Naive thymus-derived CD4-positive, alpha-beta T cell (primary cell): ENCODE results near the gene GMEB1. TPM values are rescaled to one million over a fixed set of nuclear protein-coding genes. Genes with fewer than 3 reads are reported as not detected.
"Not testable (repeated sequence)": the region's sequence is repeated elsewhere in the genome, so short reads cannot be mapped to it uniquely, and the experiment has no call there.

Source experiments
- ATAC-seq: fragments of 150-1000 bp; cut with Tn5 transposase; 2 replicates; pipeline ENCODE4 v1.10.0; 2021; ENCODE audit warnings: mild to moderate bottlenecking, moderate library complexity
- CTCF ChIA-PET: fragments of 350-600 bp; sonication (Branson Sonifier 250); formaldehyde crosslinking; loops from one replicate; lab custom pipeline; 2021; ENCODE audit warnings: antibody characterized with exemption; lab: Charles Lee
- POLR2A ChIA-PET: fragments of 350-600 bp; sonication (Branson Sonifier 250); formaldehyde crosslinking; loops from one replicate; lab custom pipeline; 2021; ENCODE audit warnings: antibody characterized with exemption, inconsistent platforms; lab: Charles Lee
- DNase-seq, 9 donors: peaks; one replicate each; pipeline versions ENCODE4 v3.0.0 to v3.0.0-alpha.2; 2020 to 2022; ENCODE audit warnings: mixed read lengths in 1 of 9
- H3K27ac ChIP-seq: one replicate; pipeline ENCODE4 v1.7.0; 2013; ENCODE audit warnings: mild to moderate bottlenecking, low read depth, low read length, moderate library complexity
- H3K27me3 ChIP-seq, 2 donors: one replicate each; pipeline ENCODE4 v1.7.0; 2013; ENCODE audit warnings: low read length in 2 of 2, mild to moderate bottlenecking in 2 of 2, moderate library complexity in 2 of 2; ENCODE audit not compliant: control insufficient read depth in 2 of 2, insufficient read depth in 2 of 2
- H3K36me3 ChIP-seq, 3 experiments: 1 replicate in 2 of 3; 2 replicates in 1 of 3; pipeline ENCODE4 v1.7.0; 2013; ENCODE audit warnings: low read length in 3 of 3, mild to moderate bottlenecking in 3 of 3, moderate library complexity in 1 of 3; ENCODE audit not compliant: insufficient read depth in 3 of 3, control insufficient read depth in 2 of 3
- H3K4me1 ChIP-seq, 2 donors: one replicate each; pipeline ENCODE4 v1.7.0; 2013; ENCODE audit warnings: low read length in 2 of 2, mild to moderate bottlenecking in 2 of 2, moderate library complexity in 1 of 2; ENCODE audit not compliant: control insufficient read depth in 2 of 2, insufficient read depth in 2 of 2
- H3K4me3 ChIP-seq: 2 replicates; pipeline ENCODE4 v1.7.0; 2013; ENCODE audit warnings: mild to moderate bottlenecking, low read length
- H3K9me3 ChIP-seq, 3 experiments: 1 replicate in 2 of 3; 2 replicates in 1 of 3; pipeline ENCODE4 v1.7.0; 2013; ENCODE audit warnings: low read length in 3 of 3; ENCODE audit not compliant: control insufficient read depth in 2 of 3
- H3K27ac Mint-ChIP-seq, 9 donors: one replicate each; pipeline ENCODE4 v1.8.0; 2020 to 2022; ENCODE audit warnings: mixed read lengths in 9 of 9, mild to moderate bottlenecking in 8 of 9, moderate library complexity in 5 of 9, inconsistent platforms in 2 of 9
- H3K27me3 Mint-ChIP-seq, 5 donors: one replicate each; pipeline ENCODE4 v1.8.0; 2021 to 2022; ENCODE audit warnings: mixed read lengths in 5 of 5, mild to moderate bottlenecking in 1 of 5
- H3K36me3 Mint-ChIP-seq, 5 donors: one replicate each; pipeline ENCODE4 v1.8.0; 2020 to 2022; ENCODE audit warnings: mixed read lengths in 5 of 5, mild to moderate bottlenecking in 3 of 5, inconsistent platforms in 1 of 5
- H3K4me1 Mint-ChIP-seq, 7 donors: one replicate each; pipeline ENCODE4 v1.8.0; 2020 to 2022; ENCODE audit warnings: mixed read lengths in 7 of 7, mild to moderate bottlenecking in 3 of 7, inconsistent platforms in 1 of 7
- H3K4me3 Mint-ChIP-seq, 10 donors: one replicate each; pipeline ENCODE4 v1.8.0; 2020 to 2022; ENCODE audit warnings: mild to moderate bottlenecking in 10 of 10, mixed read lengths in 10 of 10, moderate library complexity in 6 of 10, inconsistent platforms in 2 of 10
- H3K9me3 Mint-ChIP-seq, 11 donors: one replicate each; pipeline ENCODE4 v1.8.0; 2020 to 2022; ENCODE audit warnings: mixed read lengths in 11 of 11, mild to moderate bottlenecking in 4 of 11, inconsistent platforms in 1 of 11, moderate library complexity in 1 of 11
- intact Hi-C, 2 donors: fragments of 100-400 bp; cut with micrococcal nuclease; formaldehyde crosslinking; loops; one replicate each; pipeline ENCODE4 v1.15.1; 2023
- polyA plus RNA-seq, 2 donors: library from polyadenylated mRNA; unstranded; fragments of 300-500 nt; fragmentation: Illumina TruSeq; gene quantifications; one replicate each; pipeline ENCODE4 v1.2.3, GENCODE V29; 2021
- total RNA-seq, 6 experiments: library from RNA in 5 of 6; stranded (reverse) in 5 of 6; gene quantifications; 1 replicate in 5 of 6; 2 replicates in 1 of 6; pipeline ENCODE4 v1.2.3 and lab custom pipeline; 2021 to 2026

The GMEB1 gene
- total and polyA plus RNA-seq, 7 experiments from 2014 or later = 11.2 to 26.7 (median 18.4) TPM

DNA sequence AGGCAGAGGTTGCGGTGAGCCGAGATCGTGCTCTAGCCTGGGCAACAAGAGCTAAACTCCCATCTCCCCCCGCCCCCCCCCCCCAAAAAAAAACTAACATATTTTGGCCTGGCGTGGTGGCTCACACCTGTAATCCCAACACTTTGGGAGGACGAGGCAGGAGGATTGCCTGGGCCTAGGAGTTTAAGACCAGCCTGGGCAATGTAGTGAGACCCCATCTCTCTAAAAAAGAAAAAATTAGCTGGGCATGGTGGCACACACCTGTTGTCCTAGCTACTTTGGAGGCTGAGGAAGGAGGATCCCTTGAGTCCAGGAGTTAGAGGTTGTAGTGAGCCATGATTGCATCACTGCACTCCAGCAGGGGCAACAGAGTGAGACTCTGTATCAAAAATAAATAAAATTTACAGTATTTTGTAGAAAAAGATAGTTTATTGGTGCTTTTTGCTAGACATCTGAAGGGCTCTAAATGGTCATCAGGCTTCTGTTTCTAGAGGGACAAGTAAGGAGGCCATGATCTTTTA lies 77.1 kb downstream of the GMEB1 start:
- Mint-ChIP-seq H3K27me3 (no peaks in the 10 kb centered on the region), H3K27ac (peak overlapping the region in 3 of 9 donors; percentile 40 to 74 (median 54)), H3K4me3 (peak overlapping the region in 6 of 10 donors; percentile 45 to 74 (median 67)), H3K9me3 (no peaks in the 10 kb centered on the region), H3K36me3 (peaks cover 13 to 61% (median 33%) of the 10 kb centered on the region in 5 donors), H3K4me1 (peaks cover 48 to 95% (median 76%) of the 10 kb centered on the region in 7 donors)
- H3K27me3 ChIP-seq = no peaks in the 10 kb centered on the region
- H3K27ac ChIP-seq = no peak overlapping the region
- no peak overlapping the region for H3K4me3 ChIP-seq
- ChIA-PET CTCF (no interaction called here), POLR2A (interaction anchor here (0.6 kb wide), 1 partner anchor 19 kb away, joined by 3 read pairs; no protein-coding TSS in a partner anchor)
- intact Hi-C loops = no loop called here
- no peak for DNase-seq
- ATAC-seq = no peak
- peaks cover 47 to 56% of the 10 kb centered on the region in 2 donors for H3K4me1 ChIP-seq
- no peaks in the 10 kb centered on the region for H3K9me3 ChIP-seq
- H3K36me3 ChIP-seq = peaks cover 23 to 45% (median 25%) of the 10 kb centered on the region in 3 experiments

DNA sequence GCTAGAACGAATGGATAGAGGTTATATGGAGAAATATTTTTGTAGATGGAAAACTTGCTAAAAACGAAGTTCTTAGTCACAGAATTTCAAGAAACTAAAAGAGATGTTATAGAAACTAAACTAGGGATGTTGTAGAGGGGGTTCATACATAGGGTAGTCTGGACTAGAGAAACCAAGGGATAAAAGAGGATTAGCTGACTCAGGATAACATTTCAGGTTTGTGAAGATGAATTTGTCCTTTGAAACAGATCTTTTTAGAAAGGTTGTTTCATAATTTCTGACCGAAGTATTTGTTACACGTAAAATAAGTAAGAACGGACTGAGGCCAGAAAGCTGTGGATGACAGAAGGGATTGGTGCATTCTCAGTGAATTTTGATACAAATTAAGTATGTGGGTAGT lies 81.7 kb downstream of the GMEB1 start:
- Histone ChIP-seq H3K27me3 (no peaks in the 10 kb centered on the region), H3K27ac (no peak overlapping the region), H3K4me3 (no peak overlapping the region), H3K9me3 (no peaks in the 10 kb centered on the region), H3K4me1 (peaks cover 45 to 62% of the 10 kb centered on the region in 2 donors), H3K36me3 (peaks cover 0 to 1% (median 0%) of the 10 kb centered on the region in 3 experiments)
- no peak for ATAC-seq
- ChIA-PET POLR2A (interaction anchor here (0.9 kb wide), 1 partner anchor 9 kb away, joined by 4 read pairs; no protein-coding TSS in a partner anchor), CTCF (interaction anchor here (0.9 kb wide), 2 partner anchors 14 to 110 kb away, joined by 3 read pairs; partner anchors contain the start of gene YTHDF2)
- Mint-ChIP-seq H3K4me1 (peaks cover 36 to 72% (median 48%) of the 10 kb centered on the region in 7 donors), H3K9me3 (no peaks in the 10 kb centered on the region), H3K36me3 (peaks cover 0 to 40% (median 24%) of the 10 kb centered on the region in 5 donors), H3K27me3 (no peaks in the 10 kb centered on the region), H3K27ac (peak overlapping the region in 7 of 9 donors; percentile 9 to 91 (median 72)), H3K4me3 (peak overlapping the region in 8 of 10 donors; percentile 10 to 68 (median 60))
- intact Hi-C loops = no loop called here
- no peak for DNase-seq

DNA sequence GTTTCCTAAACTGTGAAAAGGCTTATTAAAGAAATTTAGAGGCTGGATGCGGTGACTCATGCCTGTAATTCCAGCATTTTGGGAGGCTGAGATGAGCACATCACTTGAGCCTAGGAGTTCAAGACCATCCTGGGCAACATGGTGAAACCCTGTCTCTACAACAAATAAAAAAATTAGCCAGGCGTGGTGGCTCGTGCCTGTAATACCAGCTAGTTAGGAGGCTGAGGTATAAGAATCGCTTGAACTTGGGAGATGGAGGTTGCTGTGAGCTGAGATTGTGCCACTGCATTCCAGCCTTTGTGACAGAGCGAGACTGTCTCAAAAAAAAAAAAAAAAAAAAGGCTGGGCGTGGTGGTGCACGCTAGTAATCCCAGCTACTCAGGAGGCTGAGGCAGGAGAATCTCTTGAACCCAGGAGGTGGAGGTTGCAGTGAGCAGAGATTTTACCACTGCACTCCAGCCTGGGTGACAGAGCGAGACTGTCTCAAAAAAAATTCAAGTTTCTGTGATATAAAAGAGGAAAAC lies 82.2 kb downstream of the GMEB1 start:
- H3K27me3 ChIP-seq, H3K4me3 ChIP-seq, DNase-seq, ATAC-seq, H3K9me3 ChIP-seq, intact Hi-C loops, H3K27me3 Mint-ChIP-seq, H3K36me3 ChIP-seq, H3K9me3 Mint-ChIP-seq, H3K27ac ChIP-seq: not testable (repeated sequence)
- H3K36me3 Mint-ChIP-seq = peaks cover 0 to 39% (median 24%) of the 10 kb centered on the region in 5 donors
- peaks cover 32 to 72% (median 46%) of the 10 kb centered on the region in 7 donors for H3K4me1 Mint-ChIP-seq
- ChIA-PET CTCF (interaction anchor here (0.9 kb wide), 2 partner anchors 14 to 111 kb away, joined by 3 read pairs; partner anchors contain the start of gene YTHDF2), POLR2A (interaction anchor here (1.4 kb wide), 1 partner anchor 102 kb away, joined by 4 read pairs; the partner anchor contains the start of gene RNU11)
- H3K4me3 Mint-ChIP-seq = peak overlapping the region in 4 of 10 donors; percentile 37 to 68 (median 60)
- H3K27ac Mint-ChIP-seq = peak overlapping the region in 1 of 9 donors; percentile 47
- H3K4me1 ChIP-seq = peaks cover 43 to 60% of the 10 kb centered on the region in 2 donors

DNA sequence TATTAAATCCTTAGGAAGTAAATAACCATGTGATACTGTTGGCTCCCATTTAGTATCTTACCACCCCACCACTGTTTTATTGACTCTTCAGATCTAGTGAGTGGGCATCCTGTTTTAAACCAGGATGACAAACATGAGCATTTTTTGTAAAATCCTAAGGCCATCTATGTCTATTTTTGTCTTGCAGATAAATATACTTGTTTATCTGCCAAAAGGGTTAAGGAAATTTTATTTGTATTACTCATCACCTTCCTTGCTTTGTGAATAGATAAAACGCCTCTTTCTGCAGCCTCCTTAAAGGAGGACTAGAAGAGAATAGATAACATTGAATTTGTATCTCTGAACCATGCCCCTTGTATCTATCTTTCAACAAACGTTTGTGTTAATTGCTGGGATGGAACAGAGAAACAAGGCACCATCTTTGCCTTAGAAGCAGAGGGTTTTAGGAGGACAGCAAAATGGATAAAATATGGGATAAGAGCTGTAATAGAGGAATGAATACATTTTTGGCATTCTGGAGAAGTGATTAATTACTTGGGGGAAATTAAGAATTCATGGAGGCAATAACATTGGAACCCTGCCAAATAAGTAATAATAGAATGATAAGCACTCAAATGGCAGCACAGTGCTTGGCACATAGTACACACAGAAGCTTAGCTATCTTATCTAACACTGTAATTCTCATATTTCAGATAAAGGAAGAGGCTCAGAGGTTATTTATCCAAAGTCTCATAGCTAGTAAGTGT lies 82.9 kb downstream of the GMEB1 start:
- H3K4me3 Mint-ChIP-seq = peak overlapping the region in 6 of 10 donors; percentile 7 to 68 (median 38)
- H3K9me3 Mint-ChIP-seq = no peaks in the 10 kb centered on the region
- Histone ChIP-seq H3K27ac (no peak overlapping the region), H3K9me3 (no peaks in the 10 kb centered on the region), H3K4me3 (no peak overlapping the region), H3K36me3 (no peaks in the 10 kb centered on the region), H3K27me3 (no peaks in the 10 kb centered on the region), H3K4me1 (peaks cover 43 to 55% of the 10 kb centered on the region in 2 donors)
- H3K27me3 Mint-ChIP-seq = no peaks in the 10 kb centered on the region
- no peak for DNase-seq
- H3K36me3 Mint-ChIP-seq = peaks cover 0 to 34% (median 19%) of the 10 kb centered on the region in 5 donors
- peak overlapping the region in 8 of 9 donors; percentile 3 to 83 (median 54) for H3K27ac Mint-ChIP-seq
- ChIA-PET POLR2A (interaction anchor here (1.0 to 1.4 kb wide), 3 partner anchors 15 to 170 kb away, joined by 3 to 6 read pairs (median 4); partner anchors contain the start of genes RNU11 and YTHDF2), CTCF (interaction anchor here (1.1 to 1.9 kb wide), 4 partner anchors 15 to 126 kb away, joined by 3 to 6 read pairs (median 5); partner anchors contain the start of gene YTHDF2)
- H3K4me1 Mint-ChIP-seq = peaks cover 25 to 66% (median 40%) of the 10 kb centered on the region in 7 donors
- ATAC-seq = no peak
- intact Hi-C loops = no loop called here

DNA sequence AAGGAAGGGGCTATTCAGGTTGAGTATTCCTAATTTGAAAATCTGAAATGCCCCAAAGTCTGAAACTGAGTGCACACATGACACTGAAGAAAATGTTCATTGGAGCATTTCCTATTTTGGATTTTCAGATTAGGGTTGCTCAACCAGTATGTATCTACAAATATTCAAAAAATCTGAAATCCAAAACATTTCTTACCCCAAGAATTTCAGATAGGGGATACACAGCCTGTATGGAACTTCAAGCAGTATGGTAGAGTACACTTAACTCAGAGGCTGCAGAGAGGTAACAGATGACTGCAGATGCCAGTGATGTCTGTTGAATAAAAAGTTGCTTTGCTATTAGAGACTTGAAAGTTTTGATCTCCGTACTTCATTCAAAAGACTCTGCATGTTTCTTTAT lies 87.1 kb downstream of the GMEB1 start:
- Mint-ChIP-seq H3K27me3 (no peaks in the 10 kb centered on the region), H3K4me1 (peaks cover 3 to 34% (median 24%) of the 10 kb centered on the region in 7 donors), H3K4me3 (no peak overlapping the region), H3K9me3 (no peaks in the 10 kb centered on the region), H3K27ac (no peak overlapping the region), H3K36me3 (peaks cover 0 to 24% (median 18%) of the 10 kb centered on the region in 5 donors)
- Histone ChIP-seq H3K9me3 (no peaks in the 10 kb centered on the region), H3K4me3 (no peak overlapping the region), H3K27me3 (no peaks in the 10 kb centered on the region), H3K36me3 (peaks cover 0 to 6% (median 0%) of the 10 kb centered on the region in 3 experiments), H3K4me1 (peaks cover 17 to 46% of the 10 kb centered on the region in 2 donors), H3K27ac (no peak overlapping the region)
- ChIA-PET CTCF (no interaction called here), POLR2A (interaction anchor here (1.5 kb wide), 1 partner anchor 19 kb away, joined by 6 read pairs; the partner anchor contains the start of gene YTHDF2)
- intact Hi-C loops = no loop called here
- DNase-seq (no peak), ATAC-seq (no peak)

DNA sequence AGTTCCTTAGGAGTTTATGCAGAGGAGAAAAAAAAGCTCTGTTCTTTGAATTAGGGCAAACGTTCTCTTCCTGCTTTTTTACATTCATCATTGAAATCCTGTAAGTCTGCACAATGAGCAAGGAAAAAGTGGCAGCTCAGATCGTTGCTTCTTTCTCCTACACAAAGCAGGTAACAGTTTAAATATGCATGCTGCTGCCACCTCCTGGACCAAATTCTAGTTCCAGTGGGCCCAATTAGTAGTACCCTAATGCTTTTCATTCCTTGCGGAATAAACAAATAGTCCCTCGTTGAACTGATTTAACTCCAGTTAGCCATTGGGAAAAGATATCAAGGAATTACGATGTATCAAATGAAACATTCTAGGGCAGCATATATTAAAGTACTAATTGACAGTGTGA lies 88.3 kb downstream of the GMEB1 start:
- peaks cover 0 to 6% (median 0%) of the 10 kb centered on the region in 3 experiments for H3K36me3 ChIP-seq
- H3K27ac ChIP-seq = no peak overlapping the region
- peaks cover 8 to 35% of the 10 kb centered on the region in 2 donors for H3K4me1 ChIP-seq
- CTCF ChIA-PET = no interaction called here
- H3K36me3 Mint-ChIP-seq = peaks cover 0 to 19% (median 12%) of the 10 kb centered on the region in 5 donors
- peak in 3 of 9 donors; percentile 5 to 12 (median 12) for DNase-seq
- H3K27ac Mint-ChIP-seq = peak overlapping the region in 4 of 9 donors; percentile 2 to 76 (median 74)
- POLR2A ChIA-PET = interaction anchor here (0.9 to 1.5 kb wide), 2 partner anchors 20 to 176 kb away, joined by 3 to 6 read pairs; partner anchors contain the start of gene YTHDF2
- intact Hi-C loops = loop anchor here in 1 of 2 donors (1.0 kb wide), 1 partner anchor 114 kb away; the partner anchor contains the start of gene TAF12
- no peaks in the 10 kb centered on the region for H3K27me3 ChIP-seq
- H3K9me3 Mint-ChIP-seq = no peaks in the 10 kb centered on the region
- no peak overlapping the region for H3K4me3 ChIP-seq
- ATAC-seq = no peak
- peak overlapping the region in 1 of 10 donors; percentile 10 for H3K4me3 Mint-ChIP-seq
- H3K9me3 ChIP-seq = no peaks in the 10 kb centered on the region
- no peaks in the 10 kb centered on the region for H3K27me3 Mint-ChIP-seq
- peaks cover 5 to 29% (median 21%) of the 10 kb centered on the region in 7 donors for H3K4me1 Mint-ChIP-seq
